ENCODE results near the gene CLASP1.

Gene CLASP1

GRCh38 chr2:121489284-121489683 lies 160.0 kb downstream of the CLASP1 start:
- FAIRE-seq (no peak), DNase-seq (ENCODE audit: insufficient read length, low spot score) (no peak)
- TF ChIP-seq CTCF (IDR thresholded peaks at IDR 0.05; ENCODE audit: insufficient read depth, missing control alignments), result no peak

GRCh38 chr2:121486191-121486790 lies 163.0 kb downstream of the CLASP1 start:
- DNase-seq (ENCODE audit: insufficient read length, low spot score) (no peak), FAIRE-seq (no peak)
- TF ChIP-seq CTCF (IDR thresholded peaks at IDR 0.05; ENCODE audit: insufficient read depth, missing control alignments), result no peak

- TF ChIP-seq CTCF (IDR thresholded peaks at IDR 0.05; ENCODE audit: insufficient read depth, missing control alignments), result no peak
- FAIRE-seq (no peak), DNase-seq (ENCODE audit: insufficient read length, low spot score) (no peak)
Measured at GRCh38 chr2:121485039-121485438, 164.2 kb downstream of the CLASP1 start.

- FAIRE-seq (no peak), DNase-seq (ENCODE audit: insufficient read length, low spot score) (no peak)
- TF ChIP-seq CTCF (IDR thresholded peaks at IDR 0.05; ENCODE audit: insufficient read depth, missing control alignments), result no peak
Measured at GRCh38 chr2:121483846-121484245, 165.4 kb downstream of the CLASP1 start.

- TF ChIP-seq CTCF (IDR thresholded peaks at IDR 0.05; ENCODE audit: insufficient read depth, missing control alignments), result no peak
- DNase-seq (ENCODE audit: insufficient read length, low spot score) (no peak), FAIRE-seq (no peak)
Measured at GRCh38 chr2:121483021-121483420, 166.2 kb downstream of the CLASP1 start.

- FAIRE-seq (no peak), DNase-seq (ENCODE audit: insufficient read length, low spot score) (no peak)
- TF ChIP-seq CTCF (IDR thresholded peaks at IDR 0.05; ENCODE audit: insufficient read depth, missing control alignments), result no peak
Measured at GRCh38 chr2:121480826-121481225, 168.4 kb downstream of the CLASP1 start.

GRCh38 chr2:121479882-121480522 lies 169.3 kb downstream of the CLASP1 start:
- FAIRE-seq (no peak), DNase-seq (ENCODE audit: insufficient read length, low spot score) (no peak)
- peak; percentile 60 for TF ChIP-seq CTCF (IDR thresholded peaks at IDR 0.05; ENCODE audit: insufficient read depth, missing control alignments)
